NCI-H2171 treated with DMSO at 0.1 percent for 48 hours (cell line): ENCODE measurements around the gene CSNK1G2.
"Not testable (repeated sequence)": the region's sequence is repeated elsewhere in the genome, so short reads cannot be mapped to it uniquely, and the experiment has no call there.

Experiments used
- DNase-seq: peaks from one replicate; lab custom pipeline; 2025; lab: John Stamatoyannopoulos, UW

The CSNK1G2 gene

DNA sequence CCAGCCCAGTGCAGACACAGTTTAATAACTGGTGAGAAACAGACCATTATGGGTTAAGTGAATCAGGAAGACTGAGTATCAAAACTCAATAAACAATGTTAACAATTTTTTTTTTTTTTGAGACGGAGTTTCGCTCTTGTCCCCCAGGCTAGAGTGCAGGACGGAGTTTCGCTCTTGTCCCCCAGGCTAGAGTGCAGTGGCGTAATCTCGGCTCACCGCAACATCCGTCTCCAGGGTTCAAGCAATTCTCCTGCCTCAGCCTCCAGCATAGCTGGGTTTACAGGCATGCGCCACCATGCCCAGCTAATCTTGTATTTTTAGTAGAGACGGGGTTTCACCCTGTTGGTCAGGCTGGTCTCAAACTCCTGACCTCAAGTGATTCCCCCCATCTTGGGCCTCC lies 47.5 kb downstream of the CSNK1G2 start:
- not testable (repeated sequence) for DNase-seq

DNA sequence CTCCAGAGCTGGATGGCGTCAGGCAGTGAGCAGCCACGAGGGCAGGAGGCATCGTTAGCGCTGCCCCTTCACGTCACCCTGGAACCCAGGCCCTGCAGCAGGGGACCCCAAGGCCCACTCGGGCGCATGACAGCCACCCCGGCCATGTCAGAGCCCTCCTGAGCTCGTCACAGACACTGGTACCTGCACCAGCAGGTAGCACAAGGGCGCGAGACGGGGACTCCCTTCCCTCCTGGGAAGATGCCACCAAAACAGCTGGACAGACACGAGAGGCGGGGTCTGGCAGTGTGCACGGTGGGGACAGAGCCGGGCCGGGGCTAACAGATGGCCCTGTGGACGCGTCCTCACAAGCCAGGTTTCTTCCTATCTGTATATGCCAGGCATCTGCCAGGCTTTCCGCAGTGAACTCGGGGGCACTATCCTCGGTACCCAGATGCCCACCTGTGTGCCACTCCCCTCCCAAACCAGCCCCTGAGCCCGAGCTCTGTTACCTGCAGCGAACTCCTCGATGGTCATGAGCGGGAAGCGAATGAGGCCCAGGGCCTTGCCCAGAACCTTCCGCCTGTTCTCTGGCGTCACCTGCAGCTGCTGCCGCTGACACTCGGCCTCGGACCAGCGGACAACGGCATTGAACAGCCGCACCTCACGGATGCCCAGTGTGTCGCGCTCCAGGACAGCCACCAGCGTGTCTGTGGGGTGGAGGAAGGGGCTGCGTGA lies 48.7 kb downstream of the CSNK1G2 start:
- DNase-seq = no peak

- no peak for DNase-seq
Measured at GRCh38 chr19:1990230-1991017, 49.5 kb downstream of the CSNK1G2 start.

- DNase-seq = no peak
Measured at GRCh38 chr19:1991018-1991913, 50.3 kb downstream of the CSNK1G2 start.

GRCh38 chr19:1992759-1993260 lies 51.8 kb downstream of the CSNK1G2 start:
- no peak for DNase-seq

DNA sequence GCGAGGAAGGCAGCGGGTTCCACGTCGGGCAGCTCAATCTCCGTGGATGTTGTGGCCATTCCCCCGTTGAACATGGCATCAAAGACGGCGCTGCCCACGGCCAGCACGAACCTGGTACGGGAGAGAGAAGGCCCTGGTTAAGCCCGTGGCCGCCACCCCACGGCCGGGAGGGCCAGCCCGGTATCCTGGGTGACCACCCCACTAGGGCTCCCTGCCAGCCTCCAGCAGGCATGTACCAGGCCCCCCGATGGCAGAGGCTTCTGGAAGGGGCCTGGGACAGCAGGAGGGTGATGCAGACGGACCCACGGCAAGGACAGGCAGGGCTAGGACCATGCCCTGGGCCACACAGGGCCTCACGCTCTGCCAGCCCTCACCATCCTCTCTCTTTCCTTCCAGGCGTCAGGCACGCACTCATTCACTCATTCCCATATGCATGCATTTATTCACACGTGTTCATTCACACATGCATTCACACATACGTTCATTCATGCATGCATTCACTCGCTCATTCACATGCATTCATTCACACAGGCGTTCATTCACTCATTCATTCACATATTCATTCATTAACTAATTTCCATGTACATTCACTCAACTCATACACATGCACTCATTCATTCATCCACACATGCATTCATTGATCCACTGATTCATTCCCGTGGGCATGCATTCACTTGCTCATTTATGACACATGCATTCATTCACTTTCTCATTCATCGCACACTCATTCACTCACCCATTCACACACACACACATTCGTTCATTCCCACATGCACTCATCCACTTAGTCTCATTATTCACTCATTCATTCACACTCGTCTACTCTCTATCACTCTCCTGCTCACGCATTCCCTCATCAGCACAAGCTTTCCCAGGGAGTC lies 56.6 kb downstream of the CSNK1G2 start:
- no peak for DNase-seq

- DNase-seq = no peak
Measured at GRCh38 chr19:1998712-1999708, 58.0 kb downstream of the CSNK1G2 start.

DNA sequence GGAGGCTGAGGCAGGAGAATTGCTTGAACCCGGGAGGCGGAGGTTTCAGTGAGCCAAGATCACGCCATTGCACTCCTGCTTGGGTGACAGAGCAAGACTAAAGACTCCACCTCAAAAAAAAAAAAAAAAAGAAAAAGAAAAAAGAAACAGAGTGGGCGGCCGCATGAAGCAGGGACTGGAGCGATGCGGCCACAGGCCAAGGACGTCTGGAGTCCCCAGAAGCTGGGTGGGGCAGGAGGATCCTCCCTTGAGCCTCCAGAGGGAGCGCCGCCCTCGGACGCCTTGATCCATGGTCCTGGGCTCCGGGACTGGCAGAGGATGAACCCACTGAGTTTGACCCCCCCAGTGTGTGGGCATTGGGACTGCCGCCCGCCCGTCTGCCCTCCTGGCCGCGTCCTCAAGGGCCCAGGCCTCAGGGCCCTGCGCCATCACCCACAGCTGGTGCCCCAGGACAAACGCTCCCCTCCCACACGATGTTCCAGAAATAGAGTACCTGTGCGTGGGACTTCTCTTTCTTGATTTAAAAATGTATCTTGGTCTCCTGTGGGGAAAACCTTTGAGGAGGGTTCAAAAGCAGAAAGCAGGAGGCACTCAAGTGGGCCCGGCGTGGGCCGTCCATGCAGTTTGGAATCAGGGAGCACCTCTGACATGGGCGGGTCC lies 59.0 kb downstream of the CSNK1G2 start:
- no peak for DNase-seq

- DNase-seq = no peak
Measured at GRCh38 chr19:2003874-2004273, 62.9 kb downstream of the CSNK1G2 start.

DNA sequence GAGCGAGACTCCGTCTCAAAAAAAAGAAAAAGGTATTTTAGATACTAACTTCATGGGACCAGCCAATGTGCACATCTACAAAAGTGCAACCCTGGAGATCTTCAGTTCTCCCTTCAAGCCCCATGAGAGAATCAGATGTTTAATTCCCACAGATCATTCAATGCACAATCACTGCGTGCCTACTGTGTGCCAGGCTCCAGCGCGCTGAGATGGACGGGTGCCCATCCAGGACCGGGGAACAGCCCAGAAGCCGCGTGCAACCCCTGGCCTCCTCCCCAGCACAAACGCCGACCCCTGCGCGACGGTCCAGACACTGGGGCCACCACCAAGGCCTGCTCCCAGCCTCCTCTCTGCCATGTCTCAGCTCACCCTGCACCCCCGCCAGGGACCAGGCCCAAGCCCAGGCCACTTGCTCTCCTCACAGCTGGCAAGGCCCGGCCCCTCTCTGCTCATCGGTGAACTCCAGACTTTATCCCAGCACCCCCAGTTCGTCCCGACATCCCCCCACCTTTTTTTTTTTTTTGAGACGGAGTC lies 69.2 kb downstream of the CSNK1G2 start:
- no peak for DNase-seq

DNA sequence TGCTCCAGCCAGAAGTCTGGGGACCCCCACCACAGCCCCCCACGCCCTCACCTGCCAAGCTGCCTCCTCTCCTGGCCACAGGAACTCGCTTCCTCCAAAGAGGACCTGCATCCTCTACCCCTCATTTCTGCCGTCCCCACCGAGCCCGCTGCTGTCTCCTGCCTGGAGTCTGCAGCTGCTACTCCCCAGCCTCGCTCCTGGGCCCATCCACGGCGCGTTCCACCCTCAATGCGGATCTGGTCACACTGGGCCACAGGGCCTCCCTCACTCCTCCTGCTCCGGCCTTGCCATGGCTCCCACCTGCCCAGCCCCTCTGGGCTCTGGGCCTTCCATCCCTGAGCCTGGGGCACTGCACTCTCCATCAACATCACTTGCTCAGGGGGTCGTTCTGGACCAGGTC lies 70.2 kb downstream of the CSNK1G2 start:
- DNase-seq = no peak

- DNase-seq = no peak
Measured at GRCh38 chr19:2012941-2013682, 72.1 kb downstream of the CSNK1G2 start.

DNA sequence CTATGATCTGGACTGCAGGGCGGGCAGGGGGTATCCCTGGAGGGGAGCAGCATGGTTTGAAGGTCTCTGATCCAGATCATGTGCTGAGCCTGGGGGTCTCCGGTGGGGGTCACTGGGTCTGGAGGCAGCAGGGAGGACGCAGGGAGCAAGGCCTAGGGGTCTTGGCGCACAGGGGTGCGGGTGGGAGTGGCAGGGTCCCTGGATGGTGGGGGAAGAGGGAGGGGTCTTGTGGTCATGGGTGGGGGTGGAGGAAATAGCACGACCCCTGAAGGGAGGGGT lies 72.7 kb downstream of the CSNK1G2 start:
- DNase-seq = no peak

- no peak for DNase-seq
Measured at GRCh38 chr19:2014131-2014571, 73.2 kb downstream of the CSNK1G2 start.

- no peak for DNase-seq
Measured at GRCh38 chr19:2014731-2015607, 74.0 kb downstream of the CSNK1G2 start.

DNA sequence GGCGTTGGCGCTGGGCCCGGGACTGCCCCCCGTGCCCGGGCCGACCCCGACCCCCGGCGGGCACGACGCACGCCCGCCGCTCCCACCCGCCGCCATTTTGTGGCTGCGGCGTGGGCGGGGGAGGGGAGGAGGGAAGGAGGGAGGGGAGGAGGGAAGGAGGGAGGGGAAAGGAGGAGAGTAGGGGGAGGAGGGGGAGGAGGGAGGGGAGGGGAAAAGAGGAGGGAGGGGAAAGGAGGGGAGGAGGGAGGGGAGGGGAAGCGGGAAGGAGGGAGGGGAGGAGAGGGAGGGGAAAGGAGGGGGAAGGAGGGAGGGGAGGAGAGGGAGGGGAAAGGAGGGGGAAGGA lies 74.6 kb downstream of the CSNK1G2 start, which contains the start of gene BTBD2:
Gene BTBD2 (minus strand): TSS at position 107 of the 343 bp plus-strand sequence. CDS start 11 bp downstream, at position 96.
- DNase-seq = peak; percentile 56

GRCh38 chr19:2016041-2016807 lies 75.3 kb downstream of the CSNK1G2 start:
- peak; percentile 76 for DNase-seq
